Epidermal melanocyte (primary cell): Measurements from ENCODE around the gene ANKH.

Experiments used
- DNase-seq: peaks from one replicate; pipeline ENCODE4 v3.0.0; 2011; ENCODE audit warnings: low spot score; ENCODE audit not compliant: insufficient read length

Gene ANKH

DNA sequence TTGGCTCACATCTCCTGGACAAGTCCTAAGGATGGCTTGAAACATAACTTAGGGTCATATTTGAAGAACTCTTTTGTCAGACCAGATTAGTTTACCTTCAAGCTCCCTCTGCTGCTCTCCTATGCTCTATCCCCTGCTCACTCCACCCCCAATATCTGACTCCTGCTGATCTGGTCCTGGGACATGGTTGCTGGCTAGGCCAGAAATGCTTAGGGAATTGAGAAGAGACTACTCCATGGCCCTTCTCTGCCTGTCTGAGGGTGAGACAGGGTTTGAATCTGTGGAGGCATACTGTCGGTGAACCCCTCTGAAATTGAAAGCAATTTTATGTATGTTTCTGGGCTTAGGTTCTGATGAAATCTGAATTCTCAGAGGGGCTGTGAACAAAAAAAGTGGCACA lies 203.8 kb downstream of the ANKH start:
- DNase-seq = no peak

GRCh38 chr5:14667290-14667689 lies 204.3 kb downstream of the ANKH start:
- no peak for DNase-seq

GRCh38 chr5:14666357-14666756 lies 205.2 kb downstream of the ANKH start:
- DNase-seq = no peak

- no peak for DNase-seq
Observed at GRCh38 chr5:14665949-14666348, 205.6 kb downstream of the ANKH start.

GRCh38 chr5:14665101-14665822 lies 206.3 kb downstream of the ANKH start:
- DNase-seq = no peak

DNA sequence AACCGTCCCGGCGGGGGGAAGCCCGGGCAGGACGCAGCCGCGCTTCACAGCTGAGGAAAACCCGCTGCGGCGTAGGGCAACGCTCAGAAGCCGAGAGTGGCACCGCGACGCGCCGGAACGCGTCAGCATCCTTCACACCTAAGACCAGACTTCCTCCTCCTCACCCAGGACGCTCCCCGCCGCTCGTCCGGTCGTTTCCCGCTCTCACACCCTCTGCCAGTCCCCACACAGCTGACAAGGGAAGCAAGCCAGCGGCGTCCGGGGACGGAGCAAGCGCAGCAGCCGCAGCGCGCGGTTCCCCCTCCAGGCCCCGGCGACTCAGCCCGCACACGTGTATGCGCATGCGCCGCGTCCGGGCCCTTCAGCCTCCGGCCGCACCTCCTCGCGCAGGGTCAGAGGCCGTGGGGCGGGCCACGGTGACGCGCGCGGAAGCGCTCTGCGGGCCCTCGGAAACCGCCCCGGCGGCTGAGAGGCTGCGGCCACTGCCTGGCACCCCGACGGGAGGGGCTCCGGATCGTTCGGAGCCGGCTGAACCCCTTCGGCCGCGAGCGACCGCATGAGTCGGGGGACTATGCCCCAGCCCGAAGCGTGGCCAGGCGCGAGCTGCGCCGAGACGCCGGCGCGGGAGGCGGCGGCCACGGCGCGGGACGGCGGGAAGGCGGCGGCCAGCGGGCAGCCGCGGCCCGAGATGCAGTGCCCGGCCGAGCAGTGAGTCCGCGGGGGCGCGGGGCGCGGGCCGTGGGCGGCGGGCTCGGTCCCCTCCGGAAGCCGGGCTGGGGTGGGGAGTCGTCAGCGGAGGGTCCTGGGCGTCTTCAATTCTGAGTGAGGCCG lies 207.1 kb downstream of the ANKH start, which contains the start of gene OTULIN:
TSS of gene OTULIN (plus strand) at position 449 of the 831 bp plus-strand sequence. CDS start at position 557, 108 bp downstream.
- peak; percentile 86 for DNase-seq

DNA sequence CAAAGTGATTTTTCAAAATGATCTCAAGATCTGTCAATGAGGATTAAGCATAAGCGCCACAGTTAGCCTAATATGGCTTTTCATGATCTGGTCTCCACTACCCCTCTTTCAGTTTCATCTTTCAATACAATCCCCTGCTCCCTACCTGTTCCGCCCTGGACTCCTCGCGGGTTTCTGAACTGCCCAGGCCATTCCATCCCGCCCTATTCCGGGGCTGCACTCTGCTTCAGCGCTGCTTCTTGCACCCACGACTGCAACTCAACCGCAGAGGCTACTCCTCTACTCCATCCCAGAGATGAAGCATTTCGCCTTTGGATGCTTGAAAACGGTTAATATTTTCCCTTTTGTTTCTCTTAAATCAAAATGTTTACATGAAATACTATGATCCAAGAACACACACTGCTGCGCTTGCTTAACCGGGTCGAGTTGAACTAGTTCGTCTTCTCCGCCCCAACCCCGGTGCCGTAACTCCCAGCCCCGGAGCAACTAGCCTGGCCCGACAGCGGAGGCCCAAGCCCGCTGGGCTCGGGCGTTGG lies 207.8 kb downstream of the ANKH start:
- DNase-seq = no peak

- no peak for DNase-seq
Observed at GRCh38 chr5:14662721-14663260, 208.8 kb downstream of the ANKH start.

- DNase-seq = no peak
Observed at GRCh38 chr5:14660833-14661232, 210.7 kb downstream of the ANKH start.

GRCh38 chr5:14659821-14660607 lies 211.6 kb downstream of the ANKH start:
- no peak for DNase-seq

DNA sequence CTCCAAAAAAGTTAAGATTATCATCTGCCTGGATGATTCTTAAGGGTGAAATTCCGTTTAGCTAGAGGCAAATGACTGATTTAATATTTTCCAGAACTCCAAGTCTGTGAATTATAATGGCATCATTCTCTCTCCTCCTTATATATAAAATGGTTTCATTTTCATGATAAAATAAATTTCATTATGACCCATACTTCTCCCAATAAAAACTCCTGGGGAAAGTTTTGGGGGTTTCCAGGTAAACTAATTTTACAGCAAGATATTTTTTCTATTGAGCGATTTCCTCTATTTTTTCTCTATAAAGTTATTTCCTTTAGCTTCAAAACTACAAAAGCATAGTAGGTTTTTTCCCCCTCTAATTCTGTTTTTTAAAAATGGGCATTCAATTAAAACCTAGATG lies 214.7 kb downstream of the ANKH start:
- no peak for DNase-seq

- DNase-seq = no peak
Observed at GRCh38 chr5:14655146-14655741, 216.3 kb downstream of the ANKH start.
